Measurements from ENCODE around the gene VASH1.

Gene VASH1

DNA sequence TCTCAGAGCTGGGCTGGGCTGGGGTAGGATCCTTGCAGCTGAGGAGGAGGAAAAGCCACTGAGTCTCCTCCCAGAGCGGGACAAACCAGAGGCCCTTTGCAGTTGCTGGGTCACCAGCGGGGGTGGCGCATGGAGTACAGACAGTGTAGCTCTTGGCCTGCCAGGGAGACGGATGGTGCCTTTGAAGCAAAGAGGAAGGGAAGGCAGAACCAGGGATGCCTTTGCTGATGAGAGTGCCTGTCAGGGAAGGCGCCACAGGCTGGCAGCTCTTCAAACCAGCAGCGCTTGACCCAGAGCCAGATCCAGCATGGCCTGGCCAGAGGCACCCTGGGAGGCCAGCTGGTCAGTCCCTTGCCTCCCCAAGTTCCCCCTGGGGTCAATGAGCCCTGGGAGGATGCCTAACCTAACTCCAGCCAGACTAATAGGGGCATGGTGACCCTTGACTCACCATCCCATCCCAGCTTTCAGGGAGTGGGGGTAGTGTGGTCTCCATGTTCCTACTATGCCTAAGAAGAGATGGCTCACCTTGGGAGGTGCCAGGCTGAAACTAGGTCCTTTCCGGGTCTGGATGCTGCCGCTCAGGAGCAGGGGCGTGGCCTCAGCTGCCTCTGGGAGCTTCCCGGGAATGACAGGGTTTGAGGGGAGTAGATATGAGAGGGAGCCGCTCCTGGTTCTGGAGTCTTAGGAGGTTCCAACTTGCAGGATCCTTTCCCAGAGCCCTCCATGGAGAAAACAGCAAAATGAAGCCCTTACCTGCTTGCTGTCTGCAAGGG lies 19.8 kb downstream of the VASH1 start:
- Histone ChIP-seq H3K4me3 (no peak overlapping the region), H3K27ac (peak overlapping the region; percentile 36 to 79)
- TF ChIP-seq, protein P1, sequence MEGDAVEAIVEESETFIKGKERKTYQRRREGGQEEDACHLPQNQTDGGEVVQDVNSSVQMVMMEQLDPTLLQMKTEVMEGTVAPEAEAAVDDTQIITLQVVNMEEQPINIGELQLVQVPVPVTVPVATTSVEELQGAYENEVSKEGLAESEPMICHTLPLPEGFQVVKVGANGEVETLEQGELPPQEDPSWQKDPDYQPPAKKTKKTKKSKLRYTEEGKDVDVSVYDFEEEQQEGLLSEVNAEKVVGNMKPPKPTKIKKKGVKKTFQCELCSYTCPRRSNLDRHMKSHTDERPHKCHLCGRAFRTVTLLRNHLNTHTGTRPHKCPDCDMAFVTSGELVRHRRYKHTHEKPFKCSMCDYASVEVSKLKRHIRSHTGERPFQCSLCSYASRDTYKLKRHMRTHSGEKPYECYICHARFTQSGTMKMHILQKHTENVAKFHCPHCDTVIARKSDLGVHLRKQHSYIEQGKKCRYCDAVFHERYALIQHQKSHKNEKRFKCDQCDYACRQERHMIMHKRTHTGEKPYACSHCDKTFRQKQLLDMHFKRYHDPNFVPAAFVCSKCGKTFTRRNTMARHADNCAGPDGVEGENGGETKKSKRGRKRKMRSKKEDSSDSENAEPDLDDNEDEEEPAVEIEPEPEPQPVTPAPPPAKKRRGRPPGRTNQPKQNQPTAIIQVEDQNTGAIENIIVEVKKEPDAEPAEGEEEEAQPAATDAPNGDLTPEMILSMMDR (IDR thresholded peaks at IDR 0.05), result no peak
- DNase-seq (ENCODE audit: low spot score), result no peak

DNA sequence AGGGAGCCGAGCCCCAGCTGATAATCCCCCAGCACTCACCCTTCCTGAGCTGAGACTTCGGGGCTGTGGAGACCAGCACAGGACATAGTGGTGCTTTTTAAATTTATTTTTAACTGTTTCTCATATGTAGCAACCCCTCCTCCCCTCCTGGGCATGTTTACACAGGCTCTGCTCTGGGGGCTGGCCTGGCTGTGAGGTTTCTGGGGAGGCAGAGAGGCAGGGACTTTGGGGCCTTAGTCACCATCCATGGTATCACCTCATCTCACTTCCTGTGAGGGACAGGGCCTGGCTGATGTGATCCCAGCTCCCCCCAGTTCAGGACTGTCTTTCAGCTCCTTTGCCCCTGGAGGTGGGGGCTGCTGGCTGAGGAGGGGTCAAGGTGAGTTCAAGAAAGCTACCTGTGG lies 20.4 kb downstream of the VASH1 start:
- Histone ChIP-seq H3K4me3 (no peak overlapping the region), H3K27ac (peak overlapping the region; percentile 36 to 79)
- no peak for DNase-seq (ENCODE audit: low spot score)
- TF ChIP-seq, protein P1 (IDR thresholded peaks at IDR 0.05), result no peak

DNA sequence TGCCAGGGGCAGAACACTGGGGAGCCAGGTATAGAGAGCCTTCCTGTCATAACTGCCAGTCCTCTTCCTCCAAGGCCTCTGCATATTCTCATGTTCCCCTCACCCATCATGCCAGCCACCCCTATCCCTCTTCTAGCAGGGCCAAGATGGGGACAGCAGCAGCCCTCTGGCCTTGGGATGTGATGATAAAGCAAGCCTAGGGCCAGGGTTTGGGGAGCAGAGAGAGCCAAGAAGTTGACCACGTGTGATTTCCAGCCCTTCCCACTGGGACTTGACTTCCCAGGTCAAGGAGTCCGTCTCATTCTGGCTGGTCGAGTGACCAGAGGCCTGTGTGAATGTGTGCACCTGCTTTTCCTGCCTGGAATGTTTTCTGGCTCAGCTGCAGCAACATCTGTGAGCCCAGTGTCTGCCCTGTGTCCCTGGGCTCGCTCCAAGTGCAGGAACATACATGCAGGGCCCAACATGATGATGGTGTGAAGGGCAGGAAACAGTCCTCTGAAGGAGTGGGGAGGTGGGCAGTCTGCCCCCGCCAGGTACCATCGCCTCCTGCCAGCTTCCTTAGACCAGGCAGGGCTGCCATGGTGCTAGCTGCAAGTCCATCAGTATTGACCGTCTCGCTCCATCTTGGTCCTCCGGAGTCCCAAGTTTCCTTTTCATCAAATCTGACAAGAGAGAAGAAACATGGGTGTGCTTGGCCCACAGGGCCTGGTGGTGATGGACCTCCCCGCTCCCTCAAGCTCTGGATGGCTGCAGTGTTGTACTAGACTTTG lies 21.0 kb downstream of the VASH1 start:
- Histone ChIP-seq H3K4me3 (no peak overlapping the region), H3K27ac (peak overlapping the region; percentile 4 to 79)
- no peak for DNase-seq (ENCODE audit: low spot score)
- TF ChIP-seq, protein P1 (IDR thresholded peaks at IDR 0.05), result no peak

DNA sequence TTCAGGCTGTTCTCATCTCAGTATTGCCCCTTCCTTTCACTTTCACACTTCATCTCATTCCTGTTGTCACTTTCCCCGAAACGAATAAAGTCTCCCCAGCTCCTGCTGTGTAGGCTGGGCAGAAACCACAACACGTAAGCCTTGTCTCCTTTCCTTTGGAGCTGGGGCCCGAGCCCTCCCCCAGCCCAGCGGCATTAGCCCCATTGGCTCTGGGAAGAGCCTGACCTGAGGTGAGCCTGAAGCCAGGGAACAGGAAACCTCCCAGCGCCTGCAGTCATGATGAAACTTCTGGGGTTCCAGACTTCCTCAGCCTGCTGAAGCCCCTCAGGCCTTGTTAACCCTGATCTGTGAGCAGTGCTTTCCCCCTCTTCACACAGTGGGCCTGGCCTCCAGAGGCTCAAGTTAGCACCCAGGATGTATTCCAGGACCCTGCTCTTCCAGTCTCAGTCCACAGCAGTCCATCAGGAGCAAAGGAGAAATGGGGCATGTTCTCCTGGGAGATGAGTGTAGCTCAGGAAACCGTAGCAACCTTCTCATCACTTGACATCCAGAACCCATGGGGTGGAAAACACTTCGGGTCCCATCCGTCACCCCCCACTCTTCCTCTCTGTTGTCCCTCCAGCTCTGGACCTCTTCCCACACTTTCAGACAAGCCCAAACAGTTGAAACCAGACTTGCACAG lies 21.8 kb downstream of the VASH1 start:
- H3K27ac ChIP-seq, result peak overlapping the region; percentile 4 to 79
- TF ChIP-seq, protein P1 (IDR thresholded peaks at IDR 0.05), result no peak
- DNase-seq (ENCODE audit: low spot score), result no peak
- no peak overlapping the region for H3K4me3 ChIP-seq

DNA sequence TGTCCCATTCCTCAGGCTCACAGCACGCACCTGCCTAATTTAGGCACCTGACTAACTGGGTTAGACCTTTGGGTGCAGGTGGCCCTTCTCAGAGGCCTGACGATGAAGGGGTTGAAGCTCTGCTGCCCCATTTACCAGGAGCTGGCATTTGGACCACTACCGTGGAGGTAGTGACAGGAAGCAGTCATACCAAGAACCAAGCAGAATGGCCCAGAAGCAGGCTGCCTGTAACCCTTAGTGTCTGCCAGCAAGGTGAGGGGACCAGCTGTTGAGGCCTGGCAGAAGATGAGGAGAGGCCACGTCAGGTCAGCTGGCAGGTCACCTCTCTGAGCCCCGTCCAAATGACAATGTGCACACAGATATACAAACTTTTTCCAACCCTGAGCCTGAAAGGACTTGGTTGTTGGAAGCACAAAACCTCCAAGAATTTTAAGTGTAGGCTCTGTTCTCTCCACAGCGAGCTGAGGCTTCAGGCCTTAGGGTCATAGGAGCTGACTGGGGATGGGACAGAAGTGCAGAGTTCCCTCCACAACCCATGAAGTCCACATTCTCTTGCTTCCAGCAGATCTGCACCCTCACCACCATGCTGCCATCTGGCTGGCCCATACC lies 23.1 kb downstream of the VASH1 start:
- DNase-seq (ENCODE audit: low spot score), result no peak
- Histone ChIP-seq H3K4me3 (no peak overlapping the region), H3K27ac (peak overlapping the region in 1 of 2 donors; percentile 59)
- TF ChIP-seq, protein P1 (IDR thresholded peaks at IDR 0.05), result no peak

DNA sequence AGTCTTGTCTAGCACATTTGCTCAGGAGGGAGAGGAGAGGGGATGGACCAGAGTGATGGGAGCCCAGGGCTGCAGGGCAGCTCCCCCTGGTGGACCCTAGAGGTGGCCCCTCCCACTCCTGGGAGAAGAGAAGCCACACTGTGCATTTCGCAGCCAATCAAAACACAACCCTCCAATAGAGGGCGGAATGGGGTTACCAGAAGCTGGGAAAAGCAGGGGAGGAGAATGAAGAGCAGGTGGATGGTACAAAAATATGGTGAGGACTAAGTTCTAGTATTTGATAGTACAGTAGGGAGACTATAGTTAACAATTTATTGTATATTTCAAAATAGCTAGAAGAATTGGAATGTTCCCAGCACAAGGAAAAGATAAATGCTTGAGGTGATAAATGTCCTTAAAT lies 23.6 kb downstream of the VASH1 start:
- TF ChIP-seq, protein P1 (IDR thresholded peaks at IDR 0.05), result peak; percentile 89
- DNase-seq (ENCODE audit: low spot score), result peak; percentile 89
- H3K27ac ChIP-seq, result peak overlapping the region; percentile 59 to 61
- no peak overlapping the region for H3K4me3 ChIP-seq

Measured in coronary artery (tissue), 2 donors.